Fibroblast of upper back skin (primary cell): ENCODE results near the gene GGN.

Experiments used
- DNase-seq: peaks from one replicate; pipeline ENCODE4 v3.0.0-alpha.2; 2013

Gene GGN

DNA sequence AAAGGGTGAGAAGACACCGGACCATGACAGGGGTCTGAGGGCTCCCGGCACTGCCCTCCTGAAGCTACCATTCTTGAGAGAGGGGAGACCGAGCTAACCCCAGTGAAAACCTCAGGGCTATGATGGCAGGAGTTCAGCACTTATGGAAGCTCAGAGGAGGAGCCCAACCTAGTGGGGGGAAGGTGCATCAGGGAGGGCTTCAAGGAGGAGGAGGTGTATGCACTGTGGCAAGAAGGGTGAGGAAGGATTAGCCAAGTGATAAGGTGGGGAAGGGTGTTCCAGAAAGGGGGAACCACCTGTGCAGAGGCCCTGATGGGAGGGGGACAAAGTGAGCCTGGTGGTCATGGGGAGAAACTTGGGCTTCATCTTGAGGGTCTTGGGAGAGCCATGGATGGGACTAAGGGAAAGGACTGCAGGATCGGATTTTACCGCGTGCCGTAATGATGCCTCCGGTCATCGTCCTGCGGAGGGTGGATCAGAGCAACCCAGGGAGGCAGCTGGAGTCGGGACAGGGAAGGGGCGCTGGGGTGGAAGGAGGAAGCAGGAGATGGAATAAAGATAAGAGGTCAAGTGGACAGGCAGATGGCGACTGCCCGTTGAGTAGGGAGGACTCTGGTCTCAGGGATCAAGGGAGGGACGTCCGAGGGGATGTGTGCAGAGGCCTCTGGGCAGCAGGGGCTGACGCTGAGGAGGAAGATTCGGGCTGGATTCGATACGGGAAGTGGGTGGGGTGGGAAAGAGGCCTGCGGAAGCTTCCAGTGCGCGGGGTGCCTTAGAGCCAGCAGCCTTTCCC is 26.8 kb downstream of the GGN start:
- no peak for DNase-seq

DNA sequence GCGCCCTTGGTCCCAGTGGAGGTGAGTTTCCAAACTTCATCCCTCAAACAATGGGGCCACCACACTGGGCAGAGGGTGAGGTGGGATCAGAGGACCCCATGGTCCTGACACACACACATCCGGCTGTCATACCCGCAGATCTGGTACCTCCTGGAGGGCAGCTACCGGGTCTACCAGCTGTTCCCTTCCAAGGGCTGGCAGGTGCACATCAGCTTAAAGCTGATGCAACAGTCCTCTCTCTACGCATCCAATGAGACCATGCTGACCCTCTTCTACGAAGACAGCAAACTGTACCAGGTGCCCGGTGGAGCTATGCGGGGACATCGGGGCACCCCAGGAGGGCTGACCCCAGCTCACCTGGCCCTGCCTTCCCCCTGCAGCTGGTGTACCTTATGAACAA is 27.5 kb downstream of the GGN start:
- DNase-seq, result no peak

DNA sequence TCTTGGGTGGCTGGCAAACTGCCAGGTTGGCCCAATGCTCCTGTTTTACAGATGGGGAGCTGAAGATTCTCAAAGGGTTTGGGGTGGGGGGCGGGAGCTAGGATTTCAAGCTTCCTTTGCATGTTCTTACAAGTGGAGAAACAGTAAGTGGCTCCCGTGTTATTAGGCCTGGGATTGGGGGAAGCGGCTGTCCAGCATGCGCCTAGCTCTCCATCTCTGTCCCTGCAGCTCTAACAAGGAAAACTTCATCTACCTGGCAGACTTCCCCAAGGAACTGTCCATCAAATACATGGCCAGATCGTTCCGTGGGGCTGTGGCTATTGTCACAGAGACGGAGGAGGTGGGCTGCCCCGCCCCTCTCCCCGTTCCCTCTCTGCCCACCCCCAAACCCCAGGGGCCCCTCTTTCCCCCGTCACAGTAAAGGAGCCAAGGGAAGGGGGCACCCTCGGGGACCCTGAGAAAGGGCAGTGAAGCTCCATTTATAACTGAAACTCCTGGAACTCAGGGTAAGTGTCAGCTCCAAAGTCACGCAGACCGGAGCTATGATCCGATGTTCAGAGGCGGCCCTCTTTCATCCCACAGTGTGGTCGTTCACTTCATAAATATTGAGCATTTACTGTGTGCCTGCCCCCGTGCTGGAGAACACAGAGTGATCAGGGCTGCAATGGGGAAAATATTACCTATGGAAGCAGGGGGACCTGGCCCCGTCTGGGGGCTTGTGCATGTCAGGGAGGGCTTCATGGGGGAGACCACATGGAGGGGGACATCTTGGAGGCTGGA is 28.4 kb downstream of the GGN start:
- no peak for DNase-seq

DNA sequence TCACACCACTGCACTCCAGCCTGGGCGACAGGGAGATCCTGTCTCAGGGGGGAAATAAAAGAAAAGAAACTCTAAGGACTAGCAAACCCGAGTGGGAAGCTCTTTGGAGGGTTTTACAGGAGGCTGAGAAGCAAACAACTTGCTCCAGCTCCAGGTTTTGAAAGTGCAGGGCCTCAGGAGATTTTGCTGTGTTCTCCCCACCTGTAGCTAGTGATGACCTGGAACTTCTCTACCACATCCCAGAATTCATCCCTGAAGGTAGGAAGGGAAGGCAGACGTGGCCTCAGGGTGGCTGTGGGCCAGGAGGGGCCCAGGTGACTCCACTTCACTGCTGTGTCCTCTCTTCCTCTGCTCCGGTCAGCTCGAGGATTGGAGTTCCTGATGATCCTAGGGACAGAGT is 29.8 kb downstream of the GGN start:
- DNase-seq, result no peak

DNA sequence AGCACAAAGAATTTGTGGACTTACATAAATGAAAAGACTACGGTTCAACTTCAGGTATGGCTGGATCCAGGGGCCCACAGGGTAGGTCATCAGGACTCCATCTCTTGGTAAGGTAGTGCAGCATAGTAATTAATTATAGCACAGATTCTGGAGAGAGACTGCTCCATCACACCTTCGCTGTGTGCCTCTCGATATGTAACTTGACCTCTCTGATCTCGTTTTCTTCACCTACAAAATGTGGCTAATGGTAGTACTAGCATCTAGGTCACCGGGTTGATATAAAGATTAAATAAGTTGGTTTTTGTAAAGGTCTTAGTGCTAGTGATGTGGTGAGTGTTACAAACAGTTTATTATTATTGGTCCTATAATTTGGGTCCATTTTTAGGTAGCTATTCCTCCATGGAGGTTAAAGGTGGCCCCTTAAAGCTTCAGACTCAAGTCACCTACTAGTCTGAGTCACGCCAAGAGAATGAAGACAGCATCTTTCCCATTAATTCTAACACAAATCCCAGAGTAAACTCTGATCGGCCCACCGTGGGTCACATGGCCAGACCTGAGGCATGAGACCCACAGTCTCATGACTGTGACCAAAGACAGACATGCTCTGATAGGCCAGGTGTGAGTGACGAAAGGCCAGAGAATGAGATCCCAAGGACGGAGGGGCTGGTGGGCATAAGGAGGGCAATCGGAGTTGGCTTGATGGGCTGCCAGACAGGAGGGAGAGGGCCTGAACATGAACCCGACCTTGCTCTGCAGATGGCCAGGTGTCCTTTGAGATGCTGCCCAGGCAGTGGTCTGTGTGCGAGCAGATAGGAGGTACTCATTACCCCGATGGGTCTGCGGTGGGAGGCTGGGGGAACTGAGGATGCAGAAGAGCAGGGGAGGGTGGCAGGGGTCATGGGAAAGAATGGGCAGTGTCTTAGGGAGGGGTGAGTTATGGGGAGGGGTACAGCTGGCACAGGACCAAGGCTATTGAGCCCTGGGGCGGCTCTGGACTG is 31.8 kb downstream of the GGN start:
- DNase-seq, result no peak

DNA sequence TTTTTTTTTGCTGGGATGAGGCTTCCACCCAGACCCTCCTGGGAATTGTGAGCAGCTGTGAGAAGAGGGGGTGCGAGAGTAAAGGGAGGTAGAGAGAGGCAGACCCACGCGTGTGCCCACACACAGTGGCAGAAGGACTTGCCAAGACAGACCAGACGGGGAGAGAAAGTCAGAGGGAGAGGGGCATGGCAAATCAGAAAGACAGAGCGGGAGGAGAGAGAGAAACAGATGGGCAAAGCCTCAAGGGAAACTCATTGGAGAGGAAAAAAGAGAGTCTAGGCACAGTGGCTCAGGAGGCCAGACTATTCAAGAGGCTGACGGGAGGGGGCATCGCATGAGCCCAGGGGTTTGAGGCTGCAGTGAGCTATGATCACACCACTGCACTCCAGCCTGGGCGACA is 35.2 kb downstream of the GGN start:
- DNase-seq, result no peak

DNA sequence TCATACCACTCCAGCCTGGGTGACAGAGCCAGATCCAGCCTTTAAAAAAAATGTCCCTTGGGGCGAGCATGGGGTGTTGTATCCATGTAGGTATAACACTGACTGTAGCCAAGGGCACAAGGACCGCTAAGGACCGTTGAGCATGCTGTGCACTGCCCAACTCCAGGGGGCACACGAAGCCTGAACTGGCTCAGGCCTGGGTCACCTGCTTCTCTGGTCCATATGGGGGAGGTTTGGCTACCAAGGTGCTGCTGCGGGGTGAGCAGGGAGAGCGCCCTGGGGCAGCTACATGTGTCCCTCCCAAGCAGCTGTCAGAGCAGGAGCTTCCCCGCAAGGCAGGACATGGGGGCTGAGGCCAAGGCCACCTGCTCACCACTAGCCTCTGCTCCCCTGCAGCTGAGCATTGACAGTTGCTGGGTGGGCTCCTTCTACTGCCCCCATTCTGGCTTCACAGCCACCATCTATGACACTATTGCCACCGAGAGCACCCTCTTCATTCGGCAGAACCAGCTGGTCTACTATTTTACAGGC is 35.9 kb downstream of the GGN start:
- DNase-seq, result no peak

DNA sequence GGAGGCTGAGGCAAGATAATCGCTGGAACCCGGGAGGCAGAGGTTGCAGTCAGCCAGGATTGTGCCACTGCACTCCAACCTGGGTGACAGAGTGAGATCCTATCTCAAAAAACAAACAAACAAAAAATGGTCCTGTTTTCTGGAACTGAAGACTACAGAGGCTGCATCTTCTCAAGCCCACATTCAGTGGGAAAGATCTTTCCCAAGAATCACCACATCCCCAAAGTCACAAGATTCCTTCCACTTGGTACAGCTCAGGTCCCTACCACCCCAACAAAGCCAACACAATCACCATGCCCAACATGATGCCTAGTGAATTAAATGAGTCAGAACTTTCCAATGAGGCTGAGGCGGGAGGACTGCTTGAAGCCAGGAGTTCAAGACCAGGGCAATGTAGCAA is 37.0 kb downstream of the GGN start:
- no peak for DNase-seq

DNA sequence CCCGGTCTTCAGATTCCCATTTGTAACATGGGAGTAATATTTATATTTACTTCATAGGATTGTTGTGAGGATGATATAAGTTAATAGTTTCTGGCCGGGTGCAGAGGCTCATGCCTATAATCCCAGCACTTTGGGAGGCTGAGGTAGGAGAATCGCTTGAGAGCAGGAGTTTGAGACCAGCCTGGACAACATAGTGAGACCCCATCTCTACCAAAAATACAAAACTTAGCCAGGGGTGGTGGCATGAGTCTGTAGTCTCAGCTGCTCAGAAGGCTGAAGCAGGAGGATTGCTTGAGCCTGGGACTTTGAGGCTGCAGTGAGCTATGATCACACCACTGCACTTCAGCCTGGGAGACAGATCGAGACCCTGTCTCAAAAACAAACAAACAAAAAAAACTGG is 41.0 kb downstream of the GGN start:
- no peak for DNase-seq

DNA sequence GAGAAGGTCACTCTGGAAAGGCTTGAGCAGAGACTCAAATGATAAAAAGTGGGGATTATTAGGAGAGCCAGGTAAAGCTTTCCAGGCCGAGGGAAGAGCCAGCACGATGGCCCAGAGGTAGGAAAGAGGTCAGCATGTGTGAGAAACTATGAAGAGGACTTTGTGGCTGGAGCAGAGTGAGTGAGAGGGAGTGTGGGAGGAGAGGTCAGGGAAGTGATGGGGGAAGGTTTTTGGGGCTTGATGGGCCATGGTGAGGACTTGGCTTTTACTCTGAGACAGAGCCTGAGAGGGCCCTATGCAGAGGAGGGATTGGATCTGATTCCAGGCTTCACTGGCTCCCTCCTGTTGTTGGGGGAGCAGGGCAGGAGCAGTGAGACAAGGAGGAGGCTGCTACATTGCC is 46.9 kb downstream of the GGN start:
- DNase-seq, result no peak

DNA sequence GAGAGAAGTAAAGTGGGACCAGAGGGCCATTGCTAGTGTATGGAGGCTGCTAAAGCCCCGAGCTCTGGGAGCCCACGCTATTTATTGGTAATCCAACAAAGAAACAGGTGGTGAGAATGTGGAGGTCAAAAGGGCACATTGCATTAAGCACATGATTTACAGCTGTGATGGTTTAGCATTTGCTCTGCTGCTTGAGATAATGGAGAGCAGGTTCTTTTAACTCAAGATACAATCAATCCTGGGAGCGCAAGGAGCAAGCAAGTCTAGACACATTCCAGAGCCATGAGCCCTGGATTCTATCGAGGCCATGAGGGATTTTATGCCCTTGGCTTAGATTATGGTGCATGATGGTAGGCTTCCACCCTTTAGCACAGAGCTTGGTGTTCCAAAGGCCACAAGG is 48.8 kb downstream of the GGN start:
- DNase-seq, result peak; percentile 29

DNA sequence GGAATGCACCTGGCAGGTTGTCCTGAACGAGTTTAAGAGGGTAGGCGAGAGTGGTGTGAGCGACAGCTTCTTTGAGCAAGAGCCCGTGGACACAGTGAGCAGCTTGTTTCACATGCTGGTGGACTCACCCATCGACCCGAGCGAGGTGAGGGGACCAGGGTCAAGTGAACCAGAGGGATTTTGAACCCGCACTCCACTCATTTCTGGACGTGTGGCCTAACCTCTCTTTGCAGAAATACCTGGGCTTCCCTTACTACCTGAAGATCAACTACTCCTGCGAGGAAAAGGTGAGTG is 50.5 kb downstream of the GGN start:
- DNase-seq, result no peak

DNA sequence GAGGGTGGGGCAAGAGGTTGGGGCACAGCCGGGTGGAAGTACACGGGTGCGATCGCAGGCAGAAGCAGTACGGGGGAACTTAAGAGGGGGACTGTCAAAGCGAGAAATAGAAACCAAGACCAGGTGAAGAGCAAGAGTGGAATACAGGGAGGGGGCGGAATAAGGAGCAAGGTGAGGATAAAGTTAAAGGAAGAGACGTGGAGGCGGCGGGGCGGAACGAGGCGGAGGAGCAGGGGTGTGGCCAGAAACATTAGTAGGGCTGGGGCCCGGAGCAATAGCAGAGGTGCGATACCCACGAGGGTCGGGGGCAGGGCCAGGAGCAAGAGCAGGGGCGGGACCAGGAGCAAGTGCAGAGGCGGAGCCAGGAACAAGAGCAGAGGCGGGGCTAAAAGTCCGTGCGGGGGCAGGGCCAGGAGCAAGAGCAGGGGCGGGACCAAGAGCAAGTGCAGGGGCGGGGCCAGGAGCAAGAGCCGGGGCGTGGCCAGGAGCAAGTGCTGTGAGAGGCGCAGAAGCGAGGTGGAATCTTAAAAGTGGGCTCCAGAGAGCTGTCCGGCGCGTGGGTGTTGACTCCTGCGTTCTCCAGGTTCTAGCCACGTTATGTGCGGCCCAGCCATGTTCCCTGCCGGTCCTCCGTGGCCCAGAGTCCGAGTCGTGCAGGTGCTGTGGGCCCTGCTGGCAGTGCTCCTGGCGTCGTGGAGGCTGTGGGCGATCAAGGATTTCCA is 51.0 kb downstream of the GGN start:
- peak; percentile 80 for DNase-seq

DNA sequence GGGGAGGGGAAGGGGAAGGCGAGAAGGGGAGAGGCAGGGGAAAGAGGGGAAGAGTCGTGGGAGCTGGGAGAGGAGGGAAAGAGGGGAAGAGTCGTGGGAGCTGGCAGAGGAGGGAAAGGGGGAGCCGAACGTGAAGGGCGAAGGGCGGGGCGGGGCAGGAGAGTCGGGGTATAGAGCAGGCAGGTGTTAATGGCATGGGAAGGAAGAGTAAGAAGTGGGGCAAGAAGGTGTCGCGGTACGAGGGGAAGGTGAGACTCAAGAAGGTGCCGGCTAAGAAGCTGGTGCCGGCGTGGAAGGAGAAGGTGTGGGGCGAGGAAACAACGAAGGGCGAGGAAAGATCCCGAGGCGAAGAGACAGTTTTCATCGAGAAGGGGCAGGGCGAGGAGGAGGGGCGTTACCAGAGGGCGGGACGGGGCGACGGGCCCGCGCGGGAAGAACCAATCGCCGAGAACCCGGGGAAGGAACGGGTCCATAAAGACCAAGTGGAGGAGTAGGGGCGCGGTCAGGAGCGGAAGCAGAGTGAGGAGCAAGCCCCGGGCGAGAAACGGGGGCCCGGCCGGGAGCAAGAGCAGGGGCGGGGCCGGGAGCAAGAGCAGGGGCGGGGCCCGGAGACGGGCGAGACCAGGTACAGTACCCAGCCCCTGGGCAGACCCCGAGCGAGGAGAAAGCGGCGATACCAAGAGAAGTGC is 51.7 kb downstream of the GGN start:
- peak; percentile 94 for DNase-seq
